NK-92 treated with Interleukin-12 subunit alpha and Interleukin-12 subunit beta, amount 100 ng/mL, for 24 hours (cell line): ENCODE data around the gene POM121L12.

Experiments
- DNase-seq: peaks from one replicate; lab custom pipeline; 2025; lab: John Stamatoyannopoulos, UW

Gene POM121L12

GRCh38 chr7:53035499-53036412, at the start of gene POM121L12:
TSS of gene POM121L12 (plus strand) at chr7:53035633. CDS start at chr7:53035672, 39 bp downstream.
- no peak for DNase-seq

- DNase-seq, result no peak
Observed at GRCh38 chr7:52992001-52992400, 43.4 kb upstream of the POM121L12 start.

GRCh38 chr7:52992479-52993162, 42.8 kb upstream of the POM121L12 start:
- no peak for DNase-seq

GRCh38 chr7:52995676-52996075, 39.8 kb upstream of the POM121L12 start:
- DNase-seq, result no peak

GRCh38 chr7:53001221-53001620, 34.2 kb upstream of the POM121L12 start:
- DNase-seq, result no peak

- no peak for DNase-seq
Observed at GRCh38 chr7:53002389-53002788, 33.0 kb upstream of the POM121L12 start.

- no peak for DNase-seq
Observed at GRCh38 chr7:53003653-53004445, 31.6 kb upstream of the POM121L12 start.

- no peak for DNase-seq
Observed at GRCh38 chr7:53013925-53014324, 21.5 kb upstream of the POM121L12 start.

GRCh38 chr7:53015463-53015862, 20.0 kb upstream of the POM121L12 start:
- no peak for DNase-seq

GRCh38 chr7:53022893-53023292, 12.5 kb upstream of the POM121L12 start:
- DNase-seq, result no peak

- no peak for DNase-seq
Observed at GRCh38 chr7:53048638-53049037, 13.2 kb downstream of the POM121L12 start.

- no peak for DNase-seq
Observed at GRCh38 chr7:53050433-53050832, 15.0 kb downstream of the POM121L12 start.

GRCh38 chr7:53059591-53059990, 24.2 kb downstream of the POM121L12 start:
- no peak for DNase-seq

- no peak for DNase-seq
Observed at GRCh38 chr7:53060066-53060465, 24.6 kb downstream of the POM121L12 start.

GRCh38 chr7:53062796-53063195, 27.4 kb downstream of the POM121L12 start:
- DNase-seq, result no peak

GRCh38 chr7:53068673-53069072, 33.2 kb downstream of the POM121L12 start:
- DNase-seq, result no peak

- no peak for DNase-seq
Observed at GRCh38 chr7:53070883-53071282, 35.5 kb downstream of the POM121L12 start.
